Neural cell (in vitro differentiated cells): ENCODE measurements around the gene CDH8.

Source experiments
- EZH2 ChIP-seq: fragments of 200-600, 300-800 bp; shearing (Covaris generic), sonication (generic); IDR thresholded peaks from 2 replicates; pipeline ENCODE4 v1.6.1; 2014; ENCODE audit warnings: antibody characterized with exemption, low read length, borderline replicate concordance, mild to moderate bottlenecking; ENCODE audit not compliant: insufficient read depth, poor library complexity, severe bottlenecking
- TAF1 ChIP-seq: IDR thresholded peaks from 2 replicates; pipeline ENCODE4 v1.6.1; 2012; ENCODE audit warnings: low read depth
- TF ChIP-seq, protein P1 (sequence below): fragments of 450-650 bp; IDR thresholded peaks from 2 replicates; pipeline ENCODE4 v1.5.1; 2014; ENCODE audit warnings: antibody characterized with exemption, mild to moderate bottlenecking, moderate library complexity; ENCODE audit not compliant: poor library complexity, severe bottlenecking

DNA sequence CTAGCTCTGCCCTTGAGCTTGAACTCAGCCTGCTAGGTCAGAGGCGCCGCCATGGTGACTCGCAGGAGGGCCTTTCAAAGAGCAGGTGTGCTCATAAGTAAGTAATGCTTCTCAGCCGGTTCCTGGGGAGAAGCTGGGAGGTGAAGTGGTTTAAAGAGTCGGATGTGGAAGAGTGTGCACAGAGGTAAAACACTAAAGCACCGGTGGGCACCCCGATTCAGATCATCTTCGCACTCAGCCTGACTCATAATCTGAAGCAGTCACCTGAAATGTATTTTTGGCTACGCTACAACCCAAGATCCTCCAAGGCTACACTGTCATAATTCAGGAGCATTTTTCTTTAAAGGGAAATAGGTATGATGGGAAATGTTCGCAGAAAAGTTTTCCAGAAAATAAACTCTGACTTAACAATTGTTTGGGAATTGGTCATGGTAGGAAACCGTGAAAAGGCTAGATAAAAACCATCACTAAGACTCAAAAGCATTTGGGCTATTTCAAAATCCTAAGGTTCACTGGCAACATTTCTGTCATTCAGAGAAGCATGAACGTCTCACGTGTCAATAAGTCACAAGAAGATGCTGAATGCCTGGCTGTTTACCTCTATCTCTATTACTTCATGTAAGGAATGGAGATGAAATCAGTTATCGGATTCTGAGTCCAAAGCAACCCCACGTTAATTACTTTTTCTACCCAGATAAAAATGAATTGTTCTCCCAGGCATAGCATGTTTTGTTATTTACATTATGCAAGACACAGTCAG is 17.8 kb downstream of the CDH8 start:
- TF ChIP-seq, protein P1, sequence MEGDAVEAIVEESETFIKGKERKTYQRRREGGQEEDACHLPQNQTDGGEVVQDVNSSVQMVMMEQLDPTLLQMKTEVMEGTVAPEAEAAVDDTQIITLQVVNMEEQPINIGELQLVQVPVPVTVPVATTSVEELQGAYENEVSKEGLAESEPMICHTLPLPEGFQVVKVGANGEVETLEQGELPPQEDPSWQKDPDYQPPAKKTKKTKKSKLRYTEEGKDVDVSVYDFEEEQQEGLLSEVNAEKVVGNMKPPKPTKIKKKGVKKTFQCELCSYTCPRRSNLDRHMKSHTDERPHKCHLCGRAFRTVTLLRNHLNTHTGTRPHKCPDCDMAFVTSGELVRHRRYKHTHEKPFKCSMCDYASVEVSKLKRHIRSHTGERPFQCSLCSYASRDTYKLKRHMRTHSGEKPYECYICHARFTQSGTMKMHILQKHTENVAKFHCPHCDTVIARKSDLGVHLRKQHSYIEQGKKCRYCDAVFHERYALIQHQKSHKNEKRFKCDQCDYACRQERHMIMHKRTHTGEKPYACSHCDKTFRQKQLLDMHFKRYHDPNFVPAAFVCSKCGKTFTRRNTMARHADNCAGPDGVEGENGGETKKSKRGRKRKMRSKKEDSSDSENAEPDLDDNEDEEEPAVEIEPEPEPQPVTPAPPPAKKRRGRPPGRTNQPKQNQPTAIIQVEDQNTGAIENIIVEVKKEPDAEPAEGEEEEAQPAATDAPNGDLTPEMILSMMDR = no peak
- TF ChIP-seq TAF1 (no peak), EZH2 (no peak)
